Stimulated activated CD4-positive, alpha-beta T cell treated with anti-CD3 and anti-CD28 coated beads, Interleukin-4, amount 100 ng/mL, for 4 hours (primary cell): ENCODE results near the gene TAOK2.
A peak's percentile ranks its signal among the peaks of the same experiment; 100 is the strongest.

ENCODE experiments used
- DNase-seq, 2 experiments: peaks; one replicate each; pipeline ENCODE4 v3.0.0-alpha.2; 2020

TAOK2 gene

GRCh38 chr16:29988346-29989075, 14.8 kb downstream of the TAOK2 start:
- no peak for DNase-seq

GRCh38 chr16:29989111-29989858, 15.6 kb downstream of the TAOK2 start:
- DNase-seq = no peak

- no peak for DNase-seq
Measured at GRCh38 chr16:29990034-29990433, 16.4 kb downstream of the TAOK2 start.

- no peak for DNase-seq
Measured at GRCh38 chr16:29990883-29991570, 17.4 kb downstream of the TAOK2 start.

- no peak for DNase-seq
Measured at GRCh38 chr16:29991571-29991904, 17.9 kb downstream of the TAOK2 start.

GRCh38 chr16:29992344-29992967, 18.8 kb downstream of the TAOK2 start:
- DNase-seq = no peak

- DNase-seq = no peak
Measured at GRCh38 chr16:29993191-29993902, 19.7 kb downstream of the TAOK2 start.

GRCh38 chr16:29993903-29994599, 20.4 kb downstream of the TAOK2 start:
- DNase-seq = no peak

- DNase-seq = peak; percentile 65 to 75
Measured at GRCh38 chr16:29994600-29995323, 21.1 kb downstream of the TAOK2 start.

- DNase-seq = peak; percentile 80 to 83
Measured at GRCh38 chr16:29995324-29995910, 21.7 kb downstream of the TAOK2 start, which contains the start of gene HIRIP3. Gene HIRIP3, minus strand, starts transcription at chr16:29995617. Its CDS starts 12 bp downstream, at chr16:29995605.

GRCh38 chr16:29995911-29996765, 22.5 kb downstream of the TAOK2 start, which contains the start of gene INO80E:
Gene INO80E, plus strand, starts transcription at chr16:29996241. Its CDS starts 70 bp downstream, at chr16:29996311.
- DNase-seq = peak; percentile 99 to 100

GRCh38 chr16:29996766-29997250, 23.1 kb downstream of the TAOK2 start:
- no peak for DNase-seq

GRCh38 chr16:29999605-30000004, 25.9 kb downstream of the TAOK2 start:
- DNase-seq = no peak

GRCh38 chr16:30000735-30001631, 27.3 kb downstream of the TAOK2 start:
- DNase-seq = no peak

GRCh38 chr16:30002614-30003346, 29.1 kb downstream of the TAOK2 start:
- no peak for DNase-seq

- no peak for DNase-seq
Measured at GRCh38 chr16:30003670-30004423, 30.2 kb downstream of the TAOK2 start.

GRCh38 chr16:30004424-30004776, 30.7 kb downstream of the TAOK2 start:
- DNase-seq = no peak
